H1 (cell line): ENCODE results near the gene ANO2. TPM values are rescaled to one million over a fixed set of nuclear protein-coding genes. Genes with fewer than 3 reads are reported as not detected.

Source experiments
- CTCF ChIA-PET: fragments of 300-600 bp; sonication (Branson Sonifier 250); formaldehyde crosslinking; loops from one replicate; lab custom pipeline; 2021; ENCODE audit not compliant: partially characterized antibody; lab: Charles Lee
- POLR2A ChIA-PET: fragments of 300-600 bp; sonication (Branson Sonifier 250); formaldehyde crosslinking; loops from one replicate; lab custom pipeline; 2021; ENCODE audit warnings: inconsistent platforms; ENCODE audit not compliant: partially characterized antibody; lab: Charles Lee
- DNase-seq, 2 experiments: peaks; one replicate each; pipeline versions ENCODE4 v3.0.0 to v3.0.0-alpha.2; 2010 to 2022; ENCODE audit warnings: low spot score in 2 of 2, low read depth in 1 of 2, mixed read lengths in 1 of 2
- FAIRE-seq: peaks from 2 replicates; lab custom pipeline; 2011; peaks lifted over from hg19 to GRCh38; lab: Jason Lieb, UNC
- H2AFZ ChIP-seq: 2 replicates; pipeline ENCODE4 v1.8.1; 2012; ENCODE audit warnings: low read length, inconsistent platforms
- H2AK5ac ChIP-seq: 2 replicates; pipeline ENCODE4 v1.6.1; 2013; ENCODE audit warnings: low read depth, low read length
- H2BK120ac ChIP-seq: replicated peaks from 2 replicates; pipeline ENCODE3; 2013; ENCODE audit warnings: low read depth, low read length, inconsistent platforms
- H2BK12ac ChIP-seq: 2 replicates; pipeline ENCODE4 v1.6.1; 2013; ENCODE audit warnings: low read depth, low read length
- H2BK15ac ChIP-seq: 2 replicates; pipeline ENCODE4 v1.6.1; 2013; ENCODE audit warnings: low read length
- H2BK20ac ChIP-seq: 2 replicates; pipeline ENCODE4 v1.6.1; 2013; ENCODE audit warnings: low read length
- H2BK5ac ChIP-seq: 2 replicates; pipeline ENCODE4 v1.6.1; 2013; ENCODE audit warnings: low read depth, low read length
- H3K14ac ChIP-seq: 2 replicates; pipeline ENCODE4 v1.6.1; 2013; ENCODE audit warnings: inconsistent platforms; ENCODE audit not compliant: insufficient read length
- H3K18ac ChIP-seq: 2 replicates; pipeline ENCODE4 v1.6.1; 2013; ENCODE audit warnings: low read length; ENCODE audit errors: extremely low read depth
- H3K23ac ChIP-seq: 2 replicates; pipeline ENCODE4 v1.6.1; 2013; ENCODE audit warnings: inconsistent platforms; ENCODE audit not compliant: insufficient read length
- H3K23me2 ChIP-seq: 2 replicates; pipeline ENCODE4 v1.6.1; 2013; ENCODE audit warnings: low read depth, low read length
- H3K27ac ChIP-seq: 2 replicates; pipeline ENCODE4 v1.6.1; 2011; ENCODE audit warnings: low read depth, low read length, inconsistent platforms
- H3K27me3 ChIP-seq, 4 experiments: replicated peaks in 1 of 4; 1 replicate in 1 of 4; 2 replicates in 3 of 4; pipeline versions ENCODE4 v1.6.1 to v1.8.1; 2011 to 2013; ENCODE audit warnings: low read length in 3 of 4, mild to moderate bottlenecking in 3 of 4, inconsistent platforms in 2 of 4, mixed read lengths in 2 of 4, moderate library complexity in 1 of 4; ENCODE audit not compliant: control insufficient read depth in 3 of 4, insufficient read depth in 3 of 4; ENCODE audit errors: extremely low read depth in 1 of 4
- H3K36me3 ChIP-seq, 4 experiments: 2 replicates each; pipeline versions ENCODE4 v1.6.1 to v1.8.1; 2011 to 2013; ENCODE audit warnings: mild to moderate bottlenecking in 4 of 4, low read length in 3 of 4, moderate library complexity in 2 of 4, control low read depth in 1 of 4, inconsistent platforms in 1 of 4; ENCODE audit not compliant: insufficient read depth in 4 of 4, control insufficient read depth in 2 of 4
- H3K4ac ChIP-seq: replicated peaks from 2 replicates; pipeline ENCODE3; 2013; ENCODE audit warnings: low read length, low read depth, mixed read lengths, inconsistent platforms; ENCODE audit not compliant: insufficient read length
- H3K4me1 ChIP-seq, 4 experiments: replicated peaks in 1 of 4; 1 replicate in 1 of 4; 2 replicates in 3 of 4; pipeline versions ENCODE4 v1.6.1 to v1.8.1; 2011 to 2013; ENCODE audit warnings: low read length in 3 of 4, inconsistent platforms in 2 of 4, mixed read lengths in 1 of 4; ENCODE audit not compliant: insufficient read depth in 4 of 4, control insufficient read depth in 3 of 4
- H3K4me2 ChIP-seq, 2 experiments: 2 replicates each; pipeline versions ENCODE4 v1.6.1 to v1.8.1; 2011 to 2013; ENCODE audit warnings: low read depth in 2 of 2, low read length in 2 of 2, control low read depth in 1 of 2, inconsistent platforms in 1 of 2, mild to moderate bottlenecking in 1 of 2; ENCODE audit not compliant: insufficient read depth in 1 of 2
- H3K4me3 ChIP-seq, 4 experiments: fragments of 200-600, 300-600 bp in 1 of 4; sonication (generic), shearing (Covaris generic), sonication (Bioruptor Twin) in 1 of 4; 2 replicates each; pipeline versions ENCODE4 v1.5.1 to v1.8.1; 2011 to 2016; ENCODE audit warnings: low read length in 4 of 4, low read depth in 3 of 4, control low read depth in 2 of 4, inconsistent platforms in 2 of 4, mild to moderate bottlenecking in 2 of 4, mixed read lengths in 1 of 4, moderate library complexity in 1 of 4; ENCODE audit not compliant: insufficient read depth in 2 of 4; ENCODE audit errors: extremely low read depth in 1 of 4
- H3K56ac ChIP-seq: replicated peaks from 2 replicates; pipeline ENCODE3; 2013; ENCODE audit warnings: low read depth, mild to moderate bottlenecking, mixed read lengths, low read length, inconsistent platforms; ENCODE audit not compliant: insufficient read length
- H3K79me1 ChIP-seq: 2 replicates; pipeline ENCODE4 v1.6.1; 2013; ENCODE audit warnings: low read depth, low read length, control low read depth
- H3K79me2 ChIP-seq, 2 experiments: 2 replicates each; pipeline versions ENCODE4 v1.6.1 to v1.8.1; 2012 to 2013; ENCODE audit warnings: low read length in 2 of 2, mild to moderate bottlenecking in 2 of 2, inconsistent platforms in 1 of 2; ENCODE audit not compliant: insufficient read depth in 2 of 2, control insufficient read depth in 1 of 2
- H3K9ac ChIP-seq, 4 experiments: replicated peaks in 1 of 4; 1 replicate in 1 of 4; 2 replicates in 3 of 4; pipeline versions ENCODE4 v1.6.1 to v1.8.1; 2011 to 2013; ENCODE audit warnings: low read depth in 3 of 4, low read length in 3 of 4, control low read depth in 2 of 4, mild to moderate bottlenecking in 2 of 4, moderate library complexity in 2 of 4, inconsistent platforms in 1 of 4; ENCODE audit errors: extremely low read depth in 1 of 4
- H3K9me3 ChIP-seq, 2 experiments: 2 replicates each; pipeline versions ENCODE4 v1.6.1 to v1.8.1; 2012 to 2013; ENCODE audit warnings: mild to moderate bottlenecking in 2 of 2, moderate library complexity in 2 of 2, control low read depth in 1 of 2, inconsistent platforms in 1 of 2, low read depth in 1 of 2, low read length in 1 of 2, mixed read lengths in 1 of 2; ENCODE audit not compliant: insufficient read depth in 2 of 2
- H4K20me1 ChIP-seq, 2 experiments: replicated peaks in 1 of 2; 2 replicates each; pipeline versions ENCODE3 to v1.8.1; 2011 to 2013; ENCODE audit warnings: inconsistent platforms in 2 of 2, low read length in 2 of 2, mild to moderate bottlenecking in 1 of 2; ENCODE audit not compliant: insufficient read depth in 2 of 2, control insufficient read depth in 1 of 2
- H4K5ac ChIP-seq: 2 replicates; pipeline ENCODE4 v1.6.1; 2013; ENCODE audit warnings: low read length, low read depth, mixed read lengths, inconsistent platforms; ENCODE audit not compliant: insufficient read length
- H4K8ac ChIP-seq: 2 replicates; pipeline ENCODE4 v1.8.0; 2013; ENCODE audit warnings: mild to moderate bottlenecking, moderate library complexity, low read length, inconsistent platforms; ENCODE audit not compliant: insufficient read depth; ENCODE audit errors: extremely low read depth
- H4K91ac ChIP-seq: replicated peaks from 2 replicates; pipeline ENCODE3; 2013; ENCODE audit warnings: low read length, mixed read lengths, inconsistent platforms; ENCODE audit not compliant: insufficient read length
- CHD2 ChIP-seq: IDR thresholded peaks from 2 replicates; pipeline ENCODE4 v1.6.1; 2012; ENCODE audit warnings: low read length, improper control_type of control experiment
- JUN ChIP-seq: IDR thresholded peaks from 2 replicates; pipeline ENCODE4 v1.6.1; 2011; ENCODE audit warnings: low read depth, mild to moderate bottlenecking, improper control_type of control experiment, low read length
- KDM5A ChIP-seq: fragments of 200-600 bp; IDR thresholded peaks from 2 replicates; pipeline ENCODE4 v1.7.1; 2012; ENCODE audit warnings: mild to moderate bottlenecking, low read length, inconsistent platforms, mixed read lengths
- SIX5 ChIP-seq: IDR thresholded peaks from 2 replicates; pipeline ENCODE4 v1.6.1; 2011; ENCODE audit warnings: mild to moderate bottlenecking, low read depth, low read length
- USF2 ChIP-seq: IDR thresholded peaks from 2 replicates; pipeline ENCODE4 v1.6.1; 2011; ENCODE audit warnings: low read length, improper control_type of control experiment
- whole genome bisulfite sequencing, 2 experiments: shearing (Covaris generic) in 1 of 2; methylation state at CpG; one replicate each; pipeline versions ENCODE4 v1.1.6 to v1.1.7; 2013 to 2015; ENCODE audit warnings: low lambda C conversion rate in 2 of 2, mixed read lengths in 2 of 2, inconsistent platforms in 1 of 2, low coverage in 1 of 2, missing lambda C conversion rate in 1 of 2; ENCODE audit not compliant: insufficient replicate concordance in 2 of 2, insufficient coverage in 1 of 2, insufficient read length in 1 of 2; ENCODE audit errors: extremely low coverage in 1 of 2, missing lambda C conversion rate in 1 of 2; 5-methylcytosine and 5-hydroxymethylcytosine counted together
- polyA plus RNA-seq, 7 experiments: library from polyadenylated mRNA; depleted of rRNA in 3 of 7; stranded (reverse) in 5 of 7; unstranded in 2 of 7; fragments of >200 nt in 5 of 7; fragments of 200-250 nt in 2 of 7; gene quantifications; 1 replicate in 5 of 7; 2 replicates in 1 of 7; 4 replicates in 1 of 7; pipeline versions ENCODE4 v1.2.1 to v1.2.3, GENCODE V29; 2011 to 2013; ENCODE audit warnings: missing spikeins in 2 of 7, mixed read lengths in 2 of 7
- total RNA-seq: library from RNA; stranded (reverse); fragmentation: NEBNext Ultra II Directional; extraction: Animal tissue kit (Norgen Biotek cat#: 25700); gene quantifications from 2 replicates; pipeline ENCODE4 v1.2.1, GENCODE V29; 2021

Gene ANO2
- total and polyA plus RNA-seq, 2 of the 8 experiments (the other 6 are each of a cell fraction or from before 2014, with no cell fraction given), result 1.9 to 5.5 TPM

GRCh38 chr12:5794156-5794555 is 150.9 kb downstream of the ANO2 start:
- DNase-seq, result no peak
- H3K14ac ChIP-seq, result no peak overlapping the region
- no peak overlapping the region for H2AK5ac ChIP-seq
- WGBS, 2 experiments, result 80% methylated on average over 4 of the region's 4 CpGs; no CpG with 5 or more reads in 1 of the 2 experiments
- H2BK15ac ChIP-seq, result no peak overlapping the region
- no peak overlapping the region for H3K4me3 ChIP-seq
- no peak overlapping the region for H2BK12ac ChIP-seq
- H3K79me2 ChIP-seq, result no peaks in the 10 kb centered on the region
- H3K9me3 ChIP-seq, result no peaks in the 10 kb centered on the region
- H3K36me3 ChIP-seq, result no peaks in the 10 kb centered on the region
- no peak overlapping the region for H3K4me2 ChIP-seq
- no peak overlapping the region for H3K9ac ChIP-seq
- peaks cover 0 to 4% of the 10 kb centered on the region in 2 experiments for H4K20me1 ChIP-seq
- no peak overlapping the region for H2BK120ac ChIP-seq
- no peak overlapping the region for H3K27ac ChIP-seq
- H3K27me3 ChIP-seq, result 0 out of 7 replicates have a peak, but pooled peaks cover 0 to 3% (median 0%) of the 10 kb centered on the region in 4 experiments
- POLR2A ChIA-PET, result interaction anchor here (1.0 kb wide), 1 partner anchor 23 kb away, joined by 3 read pairs; no protein-coding TSS in a partner anchor
- no peaks in the 10 kb centered on the region for H3K4me1 ChIP-seq
- H4K91ac ChIP-seq, result no peak overlapping the region
- no peak for FAIRE-seq
- CTCF ChIA-PET, result interaction anchor here (0.7 to 12.8 kb wide), 13 partner anchors 10 to 622 kb away, joined by 3 to 134 read pairs (median 6); no protein-coding TSS in a partner anchor
- H3K23me2 ChIP-seq, result peaks cover 5% of the 10 kb centered on the region; the same call in 1 of the 2 replicates
- H2AFZ ChIP-seq, result no peak overlapping the region
- no peak overlapping the region for H3K23ac ChIP-seq
- H3K18ac ChIP-seq, result no peak overlapping the region
- no peak overlapping the region for H3K4ac ChIP-seq
- H2BK20ac ChIP-seq, result no peak overlapping the region
- H2BK5ac ChIP-seq, result no peak overlapping the region
- H4K8ac ChIP-seq, result no peak overlapping the region
- H4K5ac ChIP-seq, result no peak overlapping the region
- no peaks in the 10 kb centered on the region for H3K79me1 ChIP-seq
- H3K56ac ChIP-seq, result no peak overlapping the region
- TF ChIP-seq KDM5A (no peak), USF2 (no peak), JUN (no peak), SIX5 (no peak), CHD2 (no peak)
